ENCODE measurements around the gene RFX4.

- TF ChIP-seq CTCF (conservative IDR thresholded peaks at IDR 0.05; ENCODE audit: low read length), result no peak
- no peak for TF ChIP-seq EZH2phosphoT487 (IDR thresholded peaks at IDR 0.05; ENCODE audit: borderline replicate concordance)
Measured at GRCh38 chr12:106586803-106587684, 4.2 kb downstream of the RFX4 start.

Measured in Loucy (cell line).